K562 (cell line): ENCODE results near the gene ZNF646. TPM values are rescaled to one million over a fixed set of nuclear protein-coding genes. Genes with fewer than 3 reads are reported as not detected.

Experiments
- CBFA2T3 ChIP-seq: fragments of 450-650 bp; IDR thresholded peaks from 2 replicates; pipeline ENCODE4 v1.6.1; 2017
- DACH1 ChIP-seq: fragments of 450-650 bp; IDR thresholded peaks from 2 replicates; pipeline ENCODE4 v1.6.1; 2018; ENCODE audit not compliant: partially characterized antibody
- DNMT1 ChIP-seq: fragments of 450-650 bp; IDR thresholded peaks from 2 replicates; pipeline ENCODE4 v1.6.1; 2016; ENCODE audit warnings: antibody characterized with exemption, mild to moderate bottlenecking
- EP300 ChIP-seq: IDR thresholded peaks from 2 replicates; pipeline ENCODE4 v1.6.1; 2012; ENCODE audit warnings: low read length, improper control_type of control experiment
- ETS1 ChIP-seq: conservative IDR thresholded peaks from 2 replicates; pipeline ENCODE4 v1.6.1; 2011; ENCODE audit warnings: low read depth, mild to moderate bottlenecking, low read length; ENCODE audit not compliant: control insufficient read depth
- FUS ChIP-seq: fragments of 200-400 bp; formaldehyde crosslinking; optimal IDR thresholded peaks from 2 replicates; pipeline ENCODE3; 2017; ENCODE audit warnings: low read depth, low read length
- PHB ChIP-seq: fragments of 250-450 bp; sonication (Bioruptor Pico); IDR thresholded peaks from 2 replicates; pipeline ENCODE4 v1.5.0; 2021
- RAD21 ChIP-seq, 2 experiments: fragments of 250-450 bp in 1 of 2; fragments of 450-650 bp in 1 of 2; sonication (Bioruptor Pico) in 1 of 2; formaldehyde crosslinking in 1 of 2; IDR thresholded peaks in 1 of 2; conservative IDR thresholded peaks in 1 of 2; 2 replicates each; pipeline versions ENCODE4 v1.4.0 to v1.8.0; 2020 to 2022; ENCODE audit warnings: mild to moderate bottlenecking in 2 of 2, moderate library complexity in 1 of 2
- SAFB2 ChIP-seq: fragments of 200-400 bp; formaldehyde crosslinking; IDR thresholded peaks from 2 replicates; pipeline ENCODE4 v1.6.1; 2018; ENCODE audit warnings: borderline replicate concordance, low read length, low read depth, moderate library complexity; ENCODE audit not compliant: severe bottlenecking
- TAF9B ChIP-seq: fragments of 450-650 bp; IDR thresholded peaks from 2 replicates; pipeline ENCODE4 v1.6.1; 2018; ENCODE audit warnings: mild to moderate bottlenecking; ENCODE audit not compliant: partially characterized antibody
- TEAD2 ChIP-seq: fragments of 450-650 bp; IDR thresholded peaks from 2 replicates; pipeline ENCODE4 v1.6.1; 2016; ENCODE audit warnings: missing genetic modification characterization, control low read depth, missing compliant biosample characterization
- TSHZ1 ChIP-seq: fragments of 250-450 bp; sonication (Bioruptor Pico); IDR thresholded peaks from 2 replicates; pipeline ENCODE4 v1.4.0; 2020; ENCODE audit warnings: mild to moderate bottlenecking, moderate library complexity
- USF2 ChIP-seq: sonication (generic); formaldehyde crosslinking; IDR thresholded peaks from 2 replicates; pipeline ENCODE4 v1.5.0; 2020; ENCODE audit warnings: missing genetic modification reagents
- ZFP91 ChIP-seq: sonication (generic); formaldehyde crosslinking; IDR thresholded peaks from 2 replicates; pipeline ENCODE4 v1.8.0; 2022; ENCODE audit warnings: mild to moderate bottlenecking, missing genetic modification reagents
- ZFX ChIP-seq: sonication (generic); formaldehyde crosslinking; IDR thresholded peaks from 2 replicates; pipeline ENCODE4 v1.8.0; 2022; ENCODE audit warnings: mild to moderate bottlenecking, missing genetic modification reagents, moderate library complexity
- ZNF57 ChIP-seq: fragments of 450-650 bp; formaldehyde crosslinking; IDR thresholded peaks from 2 replicates; pipeline ENCODE4 v1.4.0; 2020; ENCODE audit warnings: mild to moderate bottlenecking, moderate library complexity
- polyA plus RNA-seq, 8 experiments: library from polyadenylated mRNA; depleted of rRNA in 4 of 8; stranded (reverse) in 5 of 8; unstranded in 3 of 8; fragments of >200 nt; fragmentation: Nextera tagmentation in 2 of 8; fragmentation: Illumina TruSeq in 1 of 8; extraction: Ambion mirVana in 2 of 8; extraction: Trizol in 1 of 8; gene quantifications; 2 replicates each; pipeline versions ENCODE4 v1.2.1 to v1.2.3, GENCODE V29; 2011 to 2014; ENCODE audit warnings: inconsistent platforms in 1 of 8, missing spikeins in 1 of 8
- total RNA-seq, 7 experiments: library from RNA; depleted of rRNA in 6 of 7; stranded (reverse); fragments of >200 nt in 6 of 7; fragmentation: Illumina TruSeq in 2 of 7; extraction: Trizol in 2 of 7; gene quantifications; 2 replicates each; pipeline versions ENCODE4 v1.2.1 to v1.2.3, GENCODE V29; 2011 to 2021; ENCODE audit warnings: low replicate concordance in 1 of 7
- TF ChIP-seq, protein P1 (sequence below): sonication (generic); formaldehyde crosslinking; IDR thresholded peaks from 2 replicates; pipeline ENCODE4 v1.8.0; 2023; ENCODE audit warnings: mild to moderate bottlenecking, missing genetic modification reagents
- TF ChIP-seq, protein P2 (sequence below): fragments of 450-650 bp; formaldehyde crosslinking; IDR thresholded peaks from 2 replicates; pipeline ENCODE4 v1.4.0; 2022; ENCODE audit warnings: missing genetic modification characterization

The ZNF646 gene
- total and polyA plus RNA-seq, 9 of the 15 experiments (the other 6 are each of a cell fraction or from before 2014, with no cell fraction given): 0.08 to 20.6 (median 8.0) TPM

DNA sequence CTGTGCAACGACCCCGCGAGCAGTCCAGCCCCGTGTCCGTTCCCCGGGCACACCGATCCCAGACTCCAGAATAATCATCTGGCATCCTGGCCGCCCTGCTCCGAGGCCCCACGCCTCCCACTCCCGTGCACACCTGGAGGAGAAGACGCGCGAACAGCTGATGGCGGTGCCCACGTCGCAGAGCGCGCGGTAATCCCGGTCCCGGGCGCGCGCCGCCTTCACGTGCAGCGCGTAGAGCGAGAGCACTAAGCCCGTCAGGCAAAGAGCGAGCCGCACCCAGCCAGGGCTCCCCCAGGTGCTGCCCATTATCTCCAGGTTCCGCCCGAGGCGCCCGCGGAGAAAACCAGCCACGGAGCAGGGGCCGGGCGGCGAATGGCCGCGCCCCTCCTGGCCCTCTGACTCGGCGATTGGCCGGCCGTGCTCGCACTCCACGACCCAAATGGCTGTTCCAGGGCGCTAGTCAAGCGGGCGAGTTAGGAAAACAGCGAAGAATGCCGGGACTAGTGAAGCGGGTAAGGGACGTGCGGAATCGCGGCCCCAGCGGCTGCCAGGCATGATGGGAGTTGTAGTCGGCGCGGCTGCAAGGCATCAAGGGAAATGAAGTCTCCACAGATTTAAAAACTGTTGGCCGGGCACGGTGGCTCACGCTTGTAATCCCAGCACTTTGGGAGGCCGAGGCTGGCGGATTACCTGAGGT lies 20.4 kb downstream of the ZNF646 start, which contains the start of gene VKORC1 (continued):
- TF ChIP-seq ZFP91 (CRISPR knock-in tag): no peak
- no peak for TF ChIP-seq ZNF57
- TF ChIP-seq TSHZ1 (CRISPR knock-in tag): no peak
- no peak for TF ChIP-seq TAF9B
- no peak for TF ChIP-seq DNMT1
- no peak for TF ChIP-seq SAFB2
- TF ChIP-seq FUS: no peak
- peak; percentile 85 for TF ChIP-seq DACH1
- peak; percentile 48 for TF ChIP-seq ZFX (CRISPR knock-in tag)
- TF ChIP-seq, protein P1, sequence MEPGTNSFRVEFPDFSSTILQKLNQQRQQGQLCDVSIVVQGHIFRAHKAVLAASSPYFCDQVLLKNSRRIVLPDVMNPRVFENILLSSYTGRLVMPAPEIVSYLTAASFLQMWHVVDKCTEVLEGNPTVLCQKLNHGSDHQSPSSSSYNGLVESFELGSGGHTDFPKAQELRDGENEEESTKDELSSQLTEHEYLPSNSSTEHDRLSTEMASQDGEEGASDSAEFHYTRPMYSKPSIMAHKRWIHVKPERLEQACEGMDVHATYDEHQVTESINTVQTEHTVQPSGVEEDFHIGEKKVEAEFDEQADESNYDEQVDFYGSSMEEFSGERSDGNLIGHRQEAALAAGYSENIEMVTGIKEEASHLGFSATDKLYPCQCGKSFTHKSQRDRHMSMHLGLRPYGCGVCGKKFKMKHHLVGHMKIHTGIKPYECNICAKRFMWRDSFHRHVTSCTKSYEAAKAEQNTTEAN: 0 out of 2 replicates have a peak, but pooled peaks have one; percentile 60
- TF ChIP-seq EP300: no peak
- TF ChIP-seq RAD21 (CRISPR knock-in tag; conservative IDR thresholded peaks at IDR 0.05 in 1 of 2, IDR thresholded peaks at IDR 0.05 in 1 of 2): no peak
- peak; percentile 32; the same call in 1 of the 2 replicates for TF ChIP-seq CBFA2T3
- TF ChIP-seq ETS1: peak; percentile 89
- no peak for TF ChIP-seq PHB (CRISPR knock-in tag)
- TF ChIP-seq, protein P2, sequence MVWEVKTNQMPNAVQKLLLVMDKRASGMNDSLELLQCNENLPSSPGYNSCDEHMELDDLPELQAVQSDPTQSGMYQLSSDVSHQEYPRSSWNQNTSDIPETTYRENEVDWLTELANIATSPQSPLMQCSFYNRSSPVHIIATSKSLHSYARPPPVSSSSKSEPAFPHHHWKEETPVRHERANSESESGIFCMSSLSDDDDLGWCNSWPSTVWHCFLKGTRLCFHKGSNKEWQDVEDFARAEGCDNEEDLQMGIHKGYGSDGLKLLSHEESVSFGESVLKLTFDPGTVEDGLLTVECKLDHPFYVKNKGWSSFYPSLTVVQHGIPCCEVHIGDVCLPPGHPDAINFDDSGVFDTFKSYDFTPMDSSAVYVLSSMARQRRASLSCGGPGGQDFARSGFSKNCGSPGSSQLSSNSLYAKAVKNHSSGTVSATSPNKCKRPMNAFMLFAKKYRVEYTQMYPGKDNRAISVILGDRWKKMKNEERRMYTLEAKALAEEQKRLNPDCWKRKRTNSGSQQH (CRISPR knock-in tag): no peak
- TF ChIP-seq TEAD2 (tag): no peak
- TF ChIP-seq USF2 (CRISPR knock-in tag): no peak
